Activated CD8-positive, alpha-beta T cell treated with anti-CD3 and anti-CD28 coated beads for 36 hours (primary cell): ENCODE results near the gene BUD31. TPM values are rescaled to one million over a fixed set of nuclear protein-coding genes. Genes with fewer than 3 reads are reported as not detected.

Experiments used
- ATAC-seq: fragments of 200-7000 bp; cut with Tn5 transposase; one replicate; pipeline ENCODE4 v1.10.0; 2021; ENCODE audit warnings: mild to moderate bottlenecking, moderate library complexity
- CTCF ChIA-PET: fragments of 350-600 bp; sonication (Branson Sonifier 250); formaldehyde crosslinking; loops from one replicate; lab custom pipeline; 2021; ENCODE audit warnings: antibody characterized with exemption; lab: Charles Lee
- POLR2A ChIA-PET: fragments of 350-600 bp; sonication (Branson Sonifier 250); formaldehyde crosslinking; loops from one replicate; lab custom pipeline; 2021; ENCODE audit warnings: antibody characterized with exemption; lab: Charles Lee
- DNase-seq: peaks from one replicate; pipeline ENCODE4 v3.0.0-alpha.2; 2020
- H3K27ac Mint-ChIP-seq: one replicate; pipeline ENCODE4 v1.8.0; 2021; ENCODE audit warnings: mild to moderate bottlenecking, mixed read lengths
- H3K27me3 Mint-ChIP-seq: one replicate; pipeline ENCODE4 v1.8.0; 2021; ENCODE audit warnings: mixed read lengths
- H3K36me3 Mint-ChIP-seq: one replicate; pipeline ENCODE4 v1.8.0; 2021; ENCODE audit warnings: low read depth, mixed read lengths
- H3K4me1 Mint-ChIP-seq: one replicate; pipeline ENCODE4 v1.8.0; 2021; ENCODE audit warnings: low read depth, mixed read lengths
- H3K4me3 Mint-ChIP-seq: one replicate; pipeline ENCODE4 v1.8.0; 2021; ENCODE audit warnings: mild to moderate bottlenecking, moderate library complexity, mixed read lengths
- H3K9me3 Mint-ChIP-seq: one replicate; pipeline ENCODE4 v1.8.0; 2021; ENCODE audit warnings: mixed read lengths
- CTCF ChIP-seq: fragments of 200-600 bp; IDR thresholded peaks from one replicate; pipeline ENCODE4 v1.8.0; 2022; ENCODE audit warnings: antibody characterized with exemption, mild to moderate bottlenecking
- intact Hi-C: fragments of 100-400 bp; cut with micrococcal nuclease; formaldehyde crosslinking; loops from one replicate; pipeline ENCODE4 v1.10.0; 2022
- total RNA-seq, 2 experiments: library from RNA; stranded (reverse); gene quantifications; one replicate each; pipeline ENCODE4 v1.2.3, GENCODE V29; 2021

BUD31 gene
- total RNA-seq, 2 experiments from 2014 or later: 118 to 124 TPM

GRCh38 chr7:99437946-99438572 is 29.3 kb downstream of the BUD31 start:
- Mint-ChIP-seq H3K4me3 (peak overlapping the region; percentile 97), H3K4me1 (peaks cover 24% of the 10 kb centered on the region), H3K27me3 (no peaks in the 10 kb centered on the region), H3K27ac (peak overlapping the region; percentile 97), H3K36me3 (peaks cover 27% of the 10 kb centered on the region), H3K9me3 (no peaks in the 10 kb centered on the region)
- ATAC-seq: peak; percentile 22
- CTCF ChIA-PET: interaction anchor here (1.0 kb wide), 1 partner anchor 23 kb away, joined by 4 read pairs; no protein-coding TSS in a partner anchor
- TF ChIP-seq CTCF: no peak
- intact Hi-C loops: no loop called here
- DNase-seq: no peak
- POLR2A ChIA-PET: interaction anchor here (0.7 to 3.4 kb wide), 7 partner anchors 9 to 128 kb away, joined by 3 to 20 read pairs (median 3); partner anchors contain the start of genes BUD31 and PDAP1

GRCh38 chr7:99438573-99439480 is 30.1 kb downstream of the BUD31 start, which contains the start of the genes CPSF4 and PTCD1:
CPSF4 (plus strand) TSS chr7:99438943; CDS start chr7:99439083, 140 bp downstream.
PTCD1 (minus strand) TSS chr7:99438798; CDS start chr7:99435242, 3,556 bp downstream.
- H3K27me3 Mint-ChIP-seq: no peaks in the 10 kb centered on the region
- ChIA-PET POLR2A (interaction anchor here (0.7 to 3.4 kb wide), 8 partner anchors 14 to 128 kb away, joined by 3 to 20 read pairs (median 4); partner anchors contain the start of genes ATP5MF, BUD31 and PDAP1), CTCF (interaction anchor here (1.0 kb wide), 1 partner anchor 23 kb away, joined by 4 read pairs; no protein-coding TSS in a partner anchor)
- H3K36me3 Mint-ChIP-seq: peaks cover 27% of the 10 kb centered on the region
- H3K4me3 Mint-ChIP-seq: peak within 1 kb of the TSS; percentile 97
- DNase-seq (peak; percentile 94), ATAC-seq (peak; percentile 93)
- H3K27ac Mint-ChIP-seq: peak within 1 kb of the TSS; percentile 97
- intact Hi-C loops: no loop called here
- no peak for TF ChIP-seq CTCF
- no peaks in the 10 kb centered on the region for H3K9me3 Mint-ChIP-seq
- H3K4me1 Mint-ChIP-seq: peaks cover 26% of the 10 kb centered on the region

GRCh38 chr7:99440195-99440594 is 31.4 kb downstream of the BUD31 start:
- POLR2A ChIA-PET: interaction anchor here (0.7 to 3.4 kb wide), 5 partner anchors 9 to 46 kb away, joined by 3 to 20 read pairs (median 3); partner anchors contain the start of genes ATP5MF, BUD31 and PDAP1
- CTCF ChIA-PET: no interaction called here
- Mint-ChIP-seq H3K4me3 (peak overlapping the region; percentile 97), H3K4me1 (peaks cover 28% of the 10 kb centered on the region), H3K9me3 (no peaks in the 10 kb centered on the region), H3K27ac (peak overlapping the region; percentile 13), H3K27me3 (no peaks in the 10 kb centered on the region), H3K36me3 (peaks cover 37% of the 10 kb centered on the region)
- ATAC-seq: no peak
- no peak for TF ChIP-seq CTCF
- DNase-seq: no peak
- intact Hi-C loops: no loop called here

GRCh38 chr7:99446096-99446495 is 37.3 kb downstream of the BUD31 start:
- Mint-ChIP-seq H3K9me3 (no peaks in the 10 kb centered on the region), H3K4me1 (peaks cover 13% of the 10 kb centered on the region), H3K4me3 (no peak overlapping the region), H3K27ac (no peak overlapping the region), H3K36me3 (peaks cover 51% of the 10 kb centered on the region), H3K27me3 (no peaks in the 10 kb centered on the region)
- POLR2A ChIA-PET: no interaction called here
- intact Hi-C loops: no loop called here
- CTCF ChIA-PET: no interaction called here
- no peak for DNase-seq
- no peak for TF ChIP-seq CTCF
- ATAC-seq: no peak
